ENCODE data around the gene AGTRAP.

Gene AGTRAP

DNA sequence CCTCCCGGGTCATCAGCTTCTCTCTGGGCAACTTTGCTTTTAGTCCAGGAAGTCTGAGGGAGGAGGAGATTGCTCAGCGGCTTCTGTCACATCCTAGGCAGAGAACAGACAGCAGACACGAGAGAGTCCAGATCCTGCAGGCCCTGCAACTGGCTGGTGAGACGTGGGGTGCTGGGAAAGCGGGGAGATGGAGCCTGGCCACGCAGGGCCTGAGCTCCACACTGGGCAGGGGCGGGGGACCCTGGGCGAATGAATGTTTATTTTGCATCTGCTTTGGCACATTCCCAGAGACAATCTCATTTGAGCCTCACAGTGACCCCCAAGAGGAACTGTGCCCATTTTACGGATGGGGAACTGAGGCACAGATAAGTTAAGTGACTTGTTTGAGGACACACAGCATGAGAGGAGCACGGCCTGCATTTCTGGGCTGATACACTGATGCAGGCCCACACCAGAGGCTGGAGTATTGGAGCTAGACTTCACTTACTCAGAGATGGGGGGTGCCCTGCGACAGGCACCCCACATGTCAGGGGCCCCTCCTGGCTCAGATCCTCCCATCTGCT is 35.6 kb downstream of the AGTRAP start:
- no peak for DNase-seq (ENCODE audit: low read depth)
- no peak overlapping the region for H3K4me3 ChIP-seq (ENCODE audit: control insufficient read depth, low read depth, low read length)
- TF ChIP-seq, protein P1, sequence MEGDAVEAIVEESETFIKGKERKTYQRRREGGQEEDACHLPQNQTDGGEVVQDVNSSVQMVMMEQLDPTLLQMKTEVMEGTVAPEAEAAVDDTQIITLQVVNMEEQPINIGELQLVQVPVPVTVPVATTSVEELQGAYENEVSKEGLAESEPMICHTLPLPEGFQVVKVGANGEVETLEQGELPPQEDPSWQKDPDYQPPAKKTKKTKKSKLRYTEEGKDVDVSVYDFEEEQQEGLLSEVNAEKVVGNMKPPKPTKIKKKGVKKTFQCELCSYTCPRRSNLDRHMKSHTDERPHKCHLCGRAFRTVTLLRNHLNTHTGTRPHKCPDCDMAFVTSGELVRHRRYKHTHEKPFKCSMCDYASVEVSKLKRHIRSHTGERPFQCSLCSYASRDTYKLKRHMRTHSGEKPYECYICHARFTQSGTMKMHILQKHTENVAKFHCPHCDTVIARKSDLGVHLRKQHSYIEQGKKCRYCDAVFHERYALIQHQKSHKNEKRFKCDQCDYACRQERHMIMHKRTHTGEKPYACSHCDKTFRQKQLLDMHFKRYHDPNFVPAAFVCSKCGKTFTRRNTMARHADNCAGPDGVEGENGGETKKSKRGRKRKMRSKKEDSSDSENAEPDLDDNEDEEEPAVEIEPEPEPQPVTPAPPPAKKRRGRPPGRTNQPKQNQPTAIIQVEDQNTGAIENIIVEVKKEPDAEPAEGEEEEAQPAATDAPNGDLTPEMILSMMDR (IDR thresholded peaks at IDR 0.05; ENCODE audit: control insufficient read depth, insufficient read depth, low read depth, low read length, missing control alignments): no peak

DNA sequence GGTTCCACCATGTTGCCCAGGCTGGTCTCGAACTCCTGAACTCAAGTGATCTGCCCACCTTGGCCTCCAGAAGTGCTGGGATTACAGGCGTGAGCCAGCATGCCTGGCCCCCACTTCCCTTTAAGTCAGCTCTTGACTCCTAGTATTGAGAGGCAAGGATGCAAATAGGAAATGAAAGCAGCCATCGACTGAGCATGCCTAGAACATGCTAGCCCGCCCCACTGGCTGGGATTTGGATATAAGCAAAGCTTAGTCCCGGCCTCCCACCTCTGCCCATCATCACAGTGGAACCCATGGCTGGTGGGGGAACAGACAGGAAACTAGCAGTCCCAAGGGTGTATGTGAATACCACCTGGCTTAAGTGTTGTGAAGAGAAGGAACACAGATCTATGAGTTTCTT is 36.5 kb downstream of the AGTRAP start:
- DNase-seq (ENCODE audit: low read depth): no peak
- H3K4me3 ChIP-seq (ENCODE audit: control insufficient read depth, low read depth, low read length): no peak overlapping the region
- TF ChIP-seq, protein P1 (IDR thresholded peaks at IDR 0.05; ENCODE audit: control insufficient read depth, insufficient read depth, low read depth, low read length, missing control alignments): no peak

DNA sequence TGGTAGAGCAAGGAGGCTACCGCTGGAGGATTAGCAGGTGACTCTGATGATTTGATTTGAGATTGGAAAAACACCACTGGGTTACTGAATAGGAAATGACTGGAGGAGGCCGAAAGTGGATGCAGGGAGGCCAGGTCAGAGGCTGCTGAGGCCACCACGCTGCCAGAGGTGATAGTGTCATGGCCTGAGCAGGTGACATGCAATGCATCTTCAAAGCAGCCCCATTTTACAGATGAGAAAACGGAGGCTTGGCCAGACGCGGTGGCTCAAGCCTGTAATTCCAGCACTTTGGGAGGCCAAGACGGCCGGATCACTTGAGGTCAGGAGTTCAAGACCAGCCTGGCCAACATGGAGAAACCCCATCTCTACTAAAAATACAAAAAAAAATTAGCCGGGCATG is 38.8 kb downstream of the AGTRAP start:
- DNase-seq (ENCODE audit: low read depth): no peak
- TF ChIP-seq, protein P1 (IDR thresholded peaks at IDR 0.05; ENCODE audit: control insufficient read depth, insufficient read depth, low read depth, low read length, missing control alignments): no peak
- H3K4me3 ChIP-seq (ENCODE audit: control insufficient read depth, low read depth, low read length): no peak overlapping the region

DNA sequence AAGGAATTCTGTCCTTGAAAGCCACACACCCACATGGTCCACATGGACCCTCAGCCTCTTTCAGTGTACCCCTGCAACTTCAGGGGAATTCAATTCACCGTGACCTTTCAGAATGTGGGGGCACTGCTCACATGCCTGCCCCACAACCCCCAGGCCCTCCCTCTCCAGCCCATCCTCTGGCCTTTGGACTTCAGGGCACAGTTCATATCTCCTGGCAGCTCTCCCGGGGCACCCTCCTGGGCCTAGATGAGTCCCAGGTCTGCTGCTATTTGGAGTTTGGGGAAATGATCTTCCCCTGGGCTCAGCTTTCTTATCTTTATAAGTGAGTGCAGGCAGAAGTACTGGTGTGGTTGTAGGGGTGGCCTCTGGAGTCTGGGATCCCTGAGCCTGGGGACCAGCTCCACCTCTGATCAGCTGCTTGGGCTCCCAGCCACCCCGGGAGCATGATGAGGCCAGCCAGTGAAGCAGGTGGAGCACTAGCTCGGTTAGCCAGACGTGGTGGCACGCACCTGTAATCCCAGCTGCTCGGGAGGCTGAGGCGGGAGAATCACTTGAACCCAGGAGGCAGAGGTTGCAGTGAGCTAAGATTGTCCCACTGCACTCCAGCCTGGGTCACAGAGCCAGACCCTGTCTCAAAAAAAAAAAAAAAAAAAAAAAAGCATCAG is 41.9 kb downstream of the AGTRAP start:
- DNase-seq (ENCODE audit: low read depth): no peak
- TF ChIP-seq, protein P1 (IDR thresholded peaks at IDR 0.05; ENCODE audit: control insufficient read depth, insufficient read depth, low read depth, low read length, missing control alignments): no peak
- no peak overlapping the region for H3K4me3 ChIP-seq (ENCODE audit: control insufficient read depth, low read depth, low read length)

DNA sequence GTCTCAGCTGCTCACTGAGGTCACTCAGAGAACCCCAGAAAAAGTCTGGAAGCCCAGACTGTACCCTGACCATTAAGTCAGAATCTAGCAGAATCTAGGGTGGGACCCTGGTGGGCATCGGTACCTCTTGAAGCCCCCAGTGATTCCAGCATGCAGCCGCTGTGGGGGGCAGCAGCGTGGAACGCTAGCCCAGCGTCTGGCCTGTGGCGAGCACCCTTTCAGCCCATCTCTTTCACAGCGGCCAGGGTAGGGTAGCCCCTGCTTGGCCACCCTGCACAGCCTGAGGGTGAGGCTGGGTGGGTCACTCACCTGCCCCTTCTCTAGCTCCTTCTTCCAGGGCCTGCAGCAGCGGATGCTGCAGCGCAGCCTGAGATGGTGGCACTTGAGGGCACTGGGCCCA is 42.4 kb downstream of the AGTRAP start:
- TF ChIP-seq, protein P1 (IDR thresholded peaks at IDR 0.05; ENCODE audit: control insufficient read depth, insufficient read depth, low read depth, low read length, missing control alignments): no peak
- H3K4me3 ChIP-seq (ENCODE audit: control insufficient read depth, low read depth, low read length): no peak overlapping the region
- no peak for DNase-seq (ENCODE audit: low read depth)

DNA sequence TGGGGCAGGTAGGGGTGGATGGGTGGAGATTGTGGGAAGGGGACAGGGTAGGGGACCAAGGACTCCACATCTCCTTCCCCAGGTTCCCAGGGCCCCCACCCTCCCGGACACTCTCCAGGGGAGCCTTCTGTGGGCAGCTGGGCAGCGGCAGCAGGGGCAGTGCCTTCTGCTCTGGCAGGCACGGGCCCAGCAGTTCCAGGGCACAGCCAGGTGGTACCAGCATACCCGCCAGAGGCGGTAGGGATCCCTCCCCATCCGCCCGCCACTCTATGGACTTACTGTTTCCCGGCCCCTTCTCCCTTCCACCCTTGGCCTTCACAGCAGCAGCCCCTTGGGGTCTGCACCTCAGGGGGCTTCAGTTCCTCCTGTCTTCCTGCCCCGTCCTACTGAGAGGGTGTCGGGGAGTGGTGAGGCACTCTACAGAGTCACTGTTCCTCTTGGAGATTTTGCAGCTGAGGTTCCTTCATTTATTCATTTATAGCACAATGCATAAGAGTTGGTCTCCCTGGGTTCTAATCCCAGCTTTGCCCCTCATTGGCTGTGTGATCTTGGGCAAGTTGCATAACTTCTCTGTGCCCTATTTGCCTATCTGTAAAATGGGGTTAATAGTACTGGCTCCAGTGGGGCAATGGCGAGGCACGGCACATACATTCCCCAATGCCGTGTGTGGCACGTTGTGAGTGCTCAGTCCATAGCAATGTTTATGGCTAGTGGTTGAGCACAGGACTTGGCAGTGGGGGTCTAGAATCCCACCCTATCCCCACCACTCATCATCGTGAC is 43.1 kb downstream of the AGTRAP start:
- TF ChIP-seq, protein P1 (IDR thresholded peaks at IDR 0.05; ENCODE audit: control insufficient read depth, insufficient read depth, low read depth, low read length, missing control alignments): no peak
- H3K4me3 ChIP-seq (ENCODE audit: control insufficient read depth, low read depth, low read length): no peak overlapping the region
- DNase-seq (ENCODE audit: low read depth): no peak

All from AG09309 (cell line).